NCI-H69 (cell line): ENCODE measurements around the gene ZC3H12C.

ENCODE experiments used
- DNase-seq: peaks from one replicate; lab custom pipeline; 2025; lab: John Stamatoyannopoulos, UW

Gene ZC3H12C

GRCh38 chr11:110098645-110099044 is 5.5 kb downstream of the ZC3H12C start:
- peak; percentile 50 for DNase-seq

GRCh38 chr11:110100476-110101240 is 7.5 kb downstream of the ZC3H12C start:
- DNase-seq = no peak

GRCh38 chr11:110106713-110107274 is 13.6 kb downstream of the ZC3H12C start:
- no peak for DNase-seq

GRCh38 chr11:110110854-110111253 is 17.7 kb downstream of the ZC3H12C start:
- no peak for DNase-seq

GRCh38 chr11:110112457-110112856 is 19.3 kb downstream of the ZC3H12C start:
- DNase-seq = no peak

- no peak for DNase-seq
These were observed 20.3 kb downstream of the ZC3H12C start for GRCh38 chr11:110113505-110113904.

GRCh38 chr11:110113973-110114372 is 20.8 kb downstream of the ZC3H12C start:
- no peak for DNase-seq

- DNase-seq = no peak
These were observed 26.1 kb downstream of the ZC3H12C start for GRCh38 chr11:110119317-110119716.

GRCh38 chr11:110121204-110121603 is 28.0 kb downstream of the ZC3H12C start:
- no peak for DNase-seq

GRCh38 chr11:110123003-110123402 is 29.8 kb downstream of the ZC3H12C start:
- DNase-seq = no peak

- peak; percentile 25 for DNase-seq
These were observed 31.4 kb downstream of the ZC3H12C start for GRCh38 chr11:110124605-110125004.

GRCh38 chr11:110125632-110126031 is 32.4 kb downstream of the ZC3H12C start:
- DNase-seq = no peak

- DNase-seq = no peak
These were observed 33.7 kb downstream of the ZC3H12C start for GRCh38 chr11:110126936-110127335.

GRCh38 chr11:110128161-110128560 is 35.0 kb downstream of the ZC3H12C start:
- DNase-seq = peak; percentile 95

GRCh38 chr11:110130642-110131238 is 37.5 kb downstream of the ZC3H12C start:
- peak; percentile 100 for DNase-seq

- peak; percentile 98 for DNase-seq
These were observed 38.4 kb downstream of the ZC3H12C start for GRCh38 chr11:110131386-110132123.

- peak; percentile 45 for DNase-seq
These were observed 40.0 kb downstream of the ZC3H12C start for GRCh38 chr11:110133160-110133559.

- peak; percentile 96 for DNase-seq
These were observed 40.9 kb downstream of the ZC3H12C start for GRCh38 chr11:110134110-110134509.

GRCh38 chr11:110141812-110142211 is 48.6 kb downstream of the ZC3H12C start:
- no peak for DNase-seq

- peak; percentile 25 for DNase-seq
These were observed 54.9 kb downstream of the ZC3H12C start for GRCh38 chr11:110147962-110148709.

GRCh38 chr11:110148775-110149744 is 55.9 kb downstream of the ZC3H12C start:
- no peak for DNase-seq
